Vagina (tissue), 2 donors: ENCODE measurements around the gene TBC1D14. TPM values are rescaled to one million over a fixed set of nuclear protein-coding genes. Genes with fewer than 3 reads are reported as not detected.

Source experiments
- DNase-seq, 2 donors: peaks; one replicate each; pipeline ENCODE4 v3.0.0-alpha.2; 2017; ENCODE audit errors: extremely low spot score in 2 of 2
- H3K27ac ChIP-seq: fragments of 200-600 bp; sonication (generic); one replicate; pipeline ENCODE4 v1.5.1; 2019
- H3K27me3 ChIP-seq: fragments of 200-600 bp; sonication (generic); one replicate; pipeline ENCODE4 v1.5.1; 2019
- H3K36me3 ChIP-seq, 2 donors: fragments of 200-600 bp; sonication (generic); one replicate each; pipeline ENCODE4 v1.5.1; 2017 to 2019
- H3K4me1 ChIP-seq: fragments of 200-600 bp; sonication (generic); one replicate; pipeline ENCODE4 v1.5.1; 2019
- H3K4me3 ChIP-seq, 2 donors: fragments of 200-600 bp; sonication (generic); 1 replicate in 1 of 2; 2 replicates in 1 of 2; pipeline ENCODE4 v1.5.1; 2016 to 2019
- H3K9me3 ChIP-seq: fragments of 200-600 bp; sonication (generic); one replicate; pipeline ENCODE4 v1.5.1; 2019
- CTCF ChIP-seq, 3 experiments: fragments of 450-650 bp in 2 of 3; fragments of 200-600 bp in 1 of 3; sonication (generic) in 1 of 3; IDR thresholded peaks; one replicate each; pipeline ENCODE4 v1.5.1; 2017 to 2019; ENCODE audit warnings: antibody characterized with exemption in 3 of 3, mild to moderate bottlenecking in 2 of 3, moderate library complexity in 2 of 3
- POLR2A ChIP-seq, 2 donors: fragments of 450-650 bp; IDR thresholded peaks; one replicate each; pipeline ENCODE4 v1.6.1; 2017; ENCODE audit warnings: antibody characterized with exemption in 2 of 2, mild to moderate bottlenecking in 2 of 2, moderate library complexity in 2 of 2
- POLR2AphosphoS5 ChIP-seq, 2 donors: sonication (generic); formaldehyde crosslinking; IDR thresholded peaks; one replicate each; pipeline ENCODE4 v1.9.0; 2017; ENCODE audit warnings: antibody characterized with exemption in 2 of 2, mild to moderate bottlenecking in 2 of 2, low read depth in 1 of 2; ENCODE audit not compliant: insufficient read depth in 1 of 2
- intact Hi-C: fragments of 100-400 bp; cut with DNase I; formaldehyde crosslinking; loops from one replicate; pipeline ENCODE4 v1.15.1; 2023
- total RNA-seq: library from RNA; depleted of rRNA; stranded (reverse); fragments of >200 nt; gene quantifications from one replicate; pipeline ENCODE4 v1.2.3, GENCODE V29; 2016

Gene TBC1D14
- total RNA-seq, 1 donor from 2014 or later, result 35.4 TPM

GRCh38 chr4:7055111-7055989 lies 145.7 kb downstream of the TBC1D14 start:
- intact Hi-C loops, result no loop called here
- no peak for DNase-seq

GRCh38 chr4:7055990-7056325 lies 146.3 kb downstream of the TBC1D14 start:
- Histone ChIP-seq H3K4me3 (no peak overlapping the region), H3K27me3 (no peaks in the 10 kb centered on the region), H3K36me3 (peaks cover 0 to 57% of the 10 kb centered on the region in 2 donors), H3K4me1 (peaks cover 15% of the 10 kb centered on the region), H3K27ac (no peak overlapping the region), H3K9me3 (no peaks in the 10 kb centered on the region)
- peak in 1 of 2 donors; percentile 88 for DNase-seq
- no peak for TF ChIP-seq POLR2A (IDR thresholded peaks at IDR 0.05)
- TF ChIP-seq CTCF (IDR thresholded peaks at IDR 0.05), result no peak
- TF ChIP-seq POLR2AphosphoS5 (IDR thresholded peaks at IDR 0.05; ENCODE audit: insufficient read depth in 1 of 2, low read depth in 1 of 2), result no peak
- intact Hi-C loops, result no loop called here

More at GRCh38 chr4:7055111-7055989, 145.7 kb downstream of the TBC1D14 start:
- H3K27ac ChIP-seq, result no peak overlapping the region
- TF ChIP-seq POLR2AphosphoS5 (IDR thresholded peaks at IDR 0.05; ENCODE audit: insufficient read depth in 1 of 2, low read depth in 1 of 2) (no peak), CTCF (IDR thresholded peaks at IDR 0.05) (no peak), POLR2A (IDR thresholded peaks at IDR 0.05) (no peak)
- H3K27me3 ChIP-seq, result no peaks in the 10 kb centered on the region
- no peaks in the 10 kb centered on the region for H3K9me3 ChIP-seq
- H3K36me3 ChIP-seq, result peaks cover 0 to 50% of the 10 kb centered on the region in 2 donors
- no peak overlapping the region for H3K4me3 ChIP-seq
- H3K4me1 ChIP-seq, result peaks cover 20% of the 10 kb centered on the region

- no peak for DNase-seq
Observed at GRCh38 chr4:7058792-7059191, 149.2 kb downstream of the TBC1D14 start.

GRCh38 chr4:7059662-7060061 lies 150.0 kb downstream of the TBC1D14 start:
- Histone ChIP-seq H3K9me3 (no peaks in the 10 kb centered on the region), H3K4me3 (no peak overlapping the region), H3K27ac (no peak overlapping the region), H3K36me3 (peaks cover 0 to 79% of the 10 kb centered on the region in 2 donors), H3K4me1 (no peaks in the 10 kb centered on the region), H3K27me3 (no peaks in the 10 kb centered on the region)
- intact Hi-C loops, result no loop called here
- DNase-seq, result no peak
- TF ChIP-seq POLR2AphosphoS5 (IDR thresholded peaks at IDR 0.05; ENCODE audit: insufficient read depth in 1 of 2, low read depth in 1 of 2) (no peak), CTCF (IDR thresholded peaks at IDR 0.05) (no peak), POLR2A (IDR thresholded peaks at IDR 0.05) (no peak)

More at GRCh38 chr4:7058792-7059191, 149.2 kb downstream of the TBC1D14 start:
- intact Hi-C loops, result no loop called here
- Histone ChIP-seq H3K4me3 (no peak overlapping the region), H3K4me1 (no peaks in the 10 kb centered on the region), H3K27me3 (no peaks in the 10 kb centered on the region), H3K9me3 (no peaks in the 10 kb centered on the region), H3K27ac (no peak overlapping the region), H3K36me3 (peaks cover 0 to 82% of the 10 kb centered on the region in 2 donors)
- TF ChIP-seq POLR2A (IDR thresholded peaks at IDR 0.05), result no peak
- TF ChIP-seq CTCF (IDR thresholded peaks at IDR 0.05), result no peak
- no peak for TF ChIP-seq POLR2AphosphoS5 (IDR thresholded peaks at IDR 0.05; ENCODE audit: insufficient read depth in 1 of 2, low read depth in 1 of 2)
